ENCODE measurements around the gene PDZD2. TPM values are rescaled to one million over a fixed set of nuclear protein-coding genes. Genes with fewer than 3 reads are reported as not detected.

The PDZD2 gene
- total and polyA plus RNA-seq, 4 experiments from 2014 or later, result 0.07 to 1.1 (median 0.68) TPM

DNA sequence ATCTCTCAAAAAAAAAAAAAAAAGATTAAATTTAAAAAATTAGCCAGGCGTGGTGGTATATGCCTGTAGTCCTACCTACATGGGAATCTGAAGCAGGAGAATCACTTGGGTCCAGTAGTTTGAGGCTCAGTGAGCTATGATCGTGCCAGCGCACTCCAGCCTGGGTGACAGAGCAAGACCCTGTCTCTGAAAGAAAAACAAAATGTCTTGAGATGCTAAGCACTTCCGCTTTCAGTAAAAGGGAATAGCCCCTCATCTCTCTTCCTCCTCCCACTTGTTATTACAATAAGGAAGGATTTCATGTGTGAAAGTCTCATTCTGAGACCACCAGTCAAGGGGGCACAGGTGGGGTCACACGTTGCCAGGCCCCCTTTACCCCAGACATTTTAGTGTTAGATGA, 455.8 kb downstream of the PDZD2 start:
- no peak overlapping the region for H3K4me3 Mint-ChIP-seq
- peaks cover 5% of the 10 kb centered on the region for H3K36me3 ChIP-seq (ENCODE audit: insufficient read depth, low read length)
- H3K27ac ChIP-seq (ENCODE audit: low read depth, low read length), result no peak overlapping the region
- no peaks in the 10 kb centered on the region for H3K4me1 ChIP-seq (ENCODE audit: insufficient read depth, low read length)
- POLR2A ChIA-PET (ENCODE audit: partially characterized antibody), result no interaction called here
- no peak for DNase-seq
- intact Hi-C loops (cut with micrococcal nuclease), result loop anchor here (5.0 kb wide), 1 partner anchor 562 kb away; the partner anchor contains the start of genes C5orf22 and DROSHA
- no peaks in the 10 kb centered on the region for H3K27me3 Mint-ChIP-seq
- H3K9me3 ChIP-seq (ENCODE audit: control insufficient read depth in 1 of 2, low read length in 2 of 2), result no peaks in the 10 kb centered on the region
- peaks cover 3 to 6% (median 5%) of the 10 kb centered on the region in 4 donors for H3K4me1 Mint-ChIP-seq
- CTCF ChIA-PET (ENCODE audit: partially characterized antibody), result interaction anchor here (1.4 to 2.6 kb wide), 2 partner anchors 13 to 21 kb away, joined by 4 to 8 read pairs; no protein-coding TSS in a partner anchor
- H3K27ac Mint-ChIP-seq, result peak overlapping the region in 1 of 7 donors; percentile 47
- H3K9me3 Mint-ChIP-seq, result no peaks in the 10 kb centered on the region
- H3K27me3 ChIP-seq (ENCODE audit: insufficient read depth, low read length), result no peaks in the 10 kb centered on the region
- peaks cover 5 to 7% of the 10 kb centered on the region in 2 donors for H3K36me3 Mint-ChIP-seq
- H3K4me3 ChIP-seq (ENCODE audit: low read length in 2 of 2), result no peak overlapping the region

DNA sequence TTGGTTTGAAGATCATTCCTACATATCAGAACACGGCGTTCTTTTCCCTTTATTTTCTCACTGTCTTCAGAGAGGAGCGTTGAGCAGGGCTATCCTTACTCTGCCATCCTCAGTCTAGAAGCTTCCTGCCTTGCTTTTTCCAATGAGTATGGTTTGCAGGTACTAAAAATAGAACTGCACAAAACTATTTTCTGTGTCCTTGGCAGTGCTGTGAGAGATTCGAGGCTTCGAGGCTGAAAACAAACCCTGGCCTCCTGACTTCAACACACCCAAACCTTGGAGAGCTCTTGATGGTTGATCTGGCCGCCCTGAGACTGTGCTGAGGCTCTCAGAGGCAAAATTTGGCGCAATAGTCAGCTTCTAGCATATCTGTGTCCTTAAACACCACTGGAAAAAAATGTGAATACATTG, 456.3 kb downstream of the PDZD2 start:
- Histone ChIP-seq H3K4me3 (ENCODE audit: low read length in 2 of 2) (no peak overlapping the region), H3K4me1 (ENCODE audit: insufficient read depth, low read length) (no peaks in the 10 kb centered on the region), H3K36me3 (ENCODE audit: insufficient read depth, low read length) (peaks cover 6% of the 10 kb centered on the region), H3K27me3 (ENCODE audit: insufficient read depth, low read length) (no peaks in the 10 kb centered on the region), H3K9me3 (ENCODE audit: control insufficient read depth in 1 of 2, low read length in 2 of 2) (no peaks in the 10 kb centered on the region), H3K27ac (ENCODE audit: low read depth, low read length) (no peak overlapping the region)
- DNase-seq, result no peak
- intact Hi-C loops (cut with micrococcal nuclease), result no loop called here
- peaks cover 3 to 6% (median 5%) of the 10 kb centered on the region in 4 donors for H3K4me1 Mint-ChIP-seq
- peaks cover 9 to 11% of the 10 kb centered on the region in 2 donors for H3K36me3 Mint-ChIP-seq
- H3K9me3 Mint-ChIP-seq, result no peaks in the 10 kb centered on the region
- ChIA-PET CTCF (ENCODE audit: partially characterized antibody) (interaction anchor here (1.4 to 2.6 kb wide), 2 partner anchors 12 to 20 kb away, joined by 4 to 8 read pairs; no protein-coding TSS in a partner anchor), POLR2A (ENCODE audit: partially characterized antibody) (no interaction called here)
- no peak overlapping the region for H3K4me3 Mint-ChIP-seq
- H3K27ac Mint-ChIP-seq, result no peak overlapping the region
- H3K27me3 Mint-ChIP-seq, result no peaks in the 10 kb centered on the region

DNA sequence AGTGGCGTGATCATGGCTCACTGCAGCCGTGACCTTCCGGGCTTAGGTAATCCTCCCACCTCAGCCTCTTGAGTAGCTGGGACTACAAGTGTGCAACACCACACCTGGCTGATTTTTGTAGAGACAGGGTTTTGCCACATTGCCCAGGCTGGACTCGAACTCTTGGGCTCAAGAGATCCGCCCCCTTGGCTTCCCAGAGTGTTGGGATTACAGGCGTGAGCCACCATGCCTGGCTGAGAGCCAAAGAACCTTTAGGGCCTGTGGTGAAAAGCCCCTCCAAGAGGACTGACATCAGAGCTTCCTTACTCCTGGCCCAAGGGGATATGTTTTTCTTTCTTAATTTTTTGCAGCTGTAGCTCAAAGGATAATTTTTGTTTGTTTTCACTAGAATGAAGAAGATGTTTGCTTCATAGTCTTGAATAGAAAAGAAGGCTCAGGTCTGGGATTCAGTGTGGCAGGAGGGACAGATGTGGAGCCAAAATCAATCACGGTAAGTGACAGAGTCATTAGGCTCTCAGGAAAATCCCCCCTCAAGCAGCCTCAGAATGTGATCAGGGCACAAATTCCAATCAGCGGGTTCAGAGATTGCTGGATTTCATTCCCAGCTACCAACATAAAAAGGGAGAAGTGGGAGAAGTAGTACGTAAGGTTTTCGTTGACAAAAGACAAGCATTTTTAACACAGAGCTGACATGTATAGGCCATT, 458.1 kb downstream of the PDZD2 start:
- no peak for DNase-seq
- Histone ChIP-seq H3K4me1 (ENCODE audit: insufficient read depth, low read length) (no peaks in the 10 kb centered on the region), H3K4me3 (ENCODE audit: low read length in 2 of 2) (no peak overlapping the region), H3K9me3 (ENCODE audit: control insufficient read depth in 1 of 2, low read length in 2 of 2) (no peaks in the 10 kb centered on the region), H3K27ac (ENCODE audit: low read depth, low read length) (no peak overlapping the region), H3K36me3 (ENCODE audit: insufficient read depth, low read length) (peaks cover 12% of the 10 kb centered on the region), H3K27me3 (ENCODE audit: insufficient read depth, low read length) (no peaks in the 10 kb centered on the region)
- H3K36me3 Mint-ChIP-seq, result peaks cover 20 to 22% of the 10 kb centered on the region in 2 donors
- ChIA-PET POLR2A (ENCODE audit: partially characterized antibody) (no interaction called here), CTCF (ENCODE audit: partially characterized antibody) (interaction anchor here (0.7 to 2.6 kb wide), 3 partner anchors 8 to 12 kb away, joined by 3 to 8 read pairs (median 3); no protein-coding TSS in a partner anchor)
- H3K4me1 Mint-ChIP-seq, result peaks cover 3 to 6% (median 5%) of the 10 kb centered on the region in 4 donors
- H3K9me3 Mint-ChIP-seq, result no peaks in the 10 kb centered on the region
- no peaks in the 10 kb centered on the region for H3K27me3 Mint-ChIP-seq
- H3K27ac Mint-ChIP-seq, result no peak overlapping the region
- H3K4me3 Mint-ChIP-seq, result no peak overlapping the region
- intact Hi-C loops (cut with micrococcal nuclease), result no loop called here

DNA sequence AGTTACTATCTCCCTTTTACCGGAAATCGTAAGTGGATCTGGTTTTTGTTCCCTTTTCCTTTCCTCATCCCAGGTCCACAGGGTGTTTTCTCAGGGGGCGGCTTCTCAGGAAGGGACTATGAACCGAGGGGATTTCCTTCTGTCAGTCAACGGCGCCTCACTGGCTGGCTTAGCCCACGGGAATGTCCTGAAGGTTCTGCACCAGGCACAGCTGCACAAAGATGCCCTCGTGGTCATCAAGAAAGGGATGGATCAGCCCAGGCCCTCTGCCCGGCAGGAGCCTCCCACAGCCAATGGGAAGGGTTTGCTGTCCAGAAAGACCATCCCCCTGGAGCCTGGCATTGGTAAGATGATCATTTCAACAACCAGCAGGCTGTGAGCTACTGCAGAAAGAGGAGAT, 459.4 kb downstream of the PDZD2 start:
- Mint-ChIP-seq H3K27ac (no peak overlapping the region), H3K4me1 (peaks cover under 1 to 2% (median 1%) of the 10 kb centered on the region in 4 donors), H3K27me3 (no peaks in the 10 kb centered on the region), H3K9me3 (no peaks in the 10 kb centered on the region), H3K4me3 (no peak overlapping the region), H3K36me3 (peaks cover 29 to 32% of the 10 kb centered on the region in 2 donors)
- no peak overlapping the region for H3K4me3 ChIP-seq (ENCODE audit: low read length in 2 of 2)
- ChIA-PET POLR2A (ENCODE audit: partially characterized antibody) (no interaction called here), CTCF (ENCODE audit: partially characterized antibody) (interaction anchor here (1.0 kb wide), 1 partner anchor 21 kb away, joined by 3 read pairs; no protein-coding TSS in a partner anchor)
- H3K27ac ChIP-seq (ENCODE audit: low read depth, low read length), result no peak overlapping the region
- H3K27me3 ChIP-seq (ENCODE audit: insufficient read depth, low read length), result no peaks in the 10 kb centered on the region
- DNase-seq, result no peak
- peaks cover 12% of the 10 kb centered on the region for H3K36me3 ChIP-seq (ENCODE audit: insufficient read depth, low read length)
- no peaks in the 10 kb centered on the region for H3K9me3 ChIP-seq (ENCODE audit: control insufficient read depth in 1 of 2, low read length in 2 of 2)
- intact Hi-C loops (cut with micrococcal nuclease), result no loop called here
- H3K4me1 ChIP-seq (ENCODE audit: insufficient read depth, low read length), result no peaks in the 10 kb centered on the region

DNA sequence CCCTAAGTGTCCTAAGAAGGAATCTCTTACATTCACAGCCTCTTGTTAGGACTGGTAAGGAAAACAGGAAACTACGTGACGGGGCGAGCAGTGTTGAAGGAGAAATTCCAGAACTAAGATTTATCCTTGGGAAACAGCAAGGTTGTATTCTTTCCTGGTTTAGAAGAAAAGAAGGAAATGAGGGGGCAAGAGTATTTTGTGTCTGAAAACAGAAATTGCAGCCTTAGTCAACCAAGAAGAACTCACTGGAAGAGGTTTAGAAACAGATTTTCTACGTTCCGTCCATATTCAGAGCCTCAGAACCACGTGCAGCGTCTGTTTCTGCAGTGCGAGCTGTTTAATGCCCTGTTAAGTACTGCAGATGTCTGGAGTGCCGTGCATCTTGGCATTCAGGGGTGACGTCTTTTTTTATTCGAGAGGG, 460.0 kb downstream of the PDZD2 start:
- no peaks in the 10 kb centered on the region for H3K27me3 ChIP-seq (ENCODE audit: insufficient read depth, low read length)
- no peaks in the 10 kb centered on the region for H3K9me3 Mint-ChIP-seq
- H3K27ac ChIP-seq (ENCODE audit: low read depth, low read length), result no peak overlapping the region
- no peaks in the 10 kb centered on the region for H3K4me1 ChIP-seq (ENCODE audit: insufficient read depth, low read length)
- intact Hi-C loops (cut with micrococcal nuclease), result no loop called here
- no peak for DNase-seq
- no peak overlapping the region for H3K27ac Mint-ChIP-seq
- peaks cover 0 to 1% (median 0%) of the 10 kb centered on the region in 4 donors for H3K4me1 Mint-ChIP-seq
- H3K4me3 Mint-ChIP-seq, result no peak overlapping the region
- H3K4me3 ChIP-seq (ENCODE audit: low read length in 2 of 2), result no peak overlapping the region
- no peaks in the 10 kb centered on the region for H3K9me3 ChIP-seq (ENCODE audit: control insufficient read depth in 1 of 2, low read length in 2 of 2)
- H3K36me3 ChIP-seq (ENCODE audit: insufficient read depth, low read length), result peaks cover 12% of the 10 kb centered on the region
- ChIA-PET CTCF (ENCODE audit: partially characterized antibody) (interaction anchor here (1.0 kb wide), 1 partner anchor 22 kb away, joined by 3 read pairs; no protein-coding TSS in a partner anchor), POLR2A (ENCODE audit: partially characterized antibody) (no interaction called here)
- peaks cover 34 to 38% of the 10 kb centered on the region in 2 donors for H3K36me3 Mint-ChIP-seq
- no peaks in the 10 kb centered on the region for H3K27me3 Mint-ChIP-seq

DNA sequence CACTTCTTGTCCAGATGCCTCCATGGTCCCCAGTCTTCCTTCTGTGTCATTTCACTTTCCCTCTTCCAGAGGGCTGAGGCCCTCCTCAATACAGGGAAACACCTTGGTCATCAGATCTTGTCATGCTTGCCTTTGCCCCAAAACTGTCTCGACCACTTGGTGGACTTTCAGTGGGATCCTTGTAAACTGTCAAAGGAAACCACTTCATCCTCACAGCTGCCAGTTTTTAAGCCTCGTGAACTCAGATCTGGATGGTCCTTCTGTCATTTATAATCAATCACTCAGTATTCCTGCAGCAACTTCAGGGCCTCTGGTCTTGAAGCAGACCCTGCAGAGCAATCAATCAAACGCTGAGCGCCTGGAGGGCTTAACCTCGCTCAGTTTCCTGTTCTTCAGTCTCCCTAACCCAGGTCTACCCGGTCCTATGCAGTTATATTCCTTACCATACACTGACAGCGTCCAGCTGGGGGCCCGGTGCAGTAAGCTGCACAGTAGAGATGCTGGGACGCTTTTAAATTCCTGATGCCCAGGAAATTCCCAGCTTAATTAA, 460.6 kb downstream of the PDZD2 start:
- no peaks in the 10 kb centered on the region for H3K9me3 ChIP-seq (ENCODE audit: control insufficient read depth in 1 of 2, low read length in 2 of 2)
- H3K4me3 ChIP-seq (ENCODE audit: low read length in 2 of 2), result no peak overlapping the region
- no peak overlapping the region for H3K4me3 Mint-ChIP-seq
- H3K36me3 Mint-ChIP-seq, result peaks cover 35 to 40% of the 10 kb centered on the region in 2 donors
- H3K36me3 ChIP-seq (ENCODE audit: insufficient read depth, low read length), result peaks cover 12% of the 10 kb centered on the region
- ChIA-PET CTCF (ENCODE audit: partially characterized antibody) (interaction anchor here (1.1 kb wide), 1 partner anchor 132 kb away, joined by 3 read pairs; no protein-coding TSS in a partner anchor), POLR2A (ENCODE audit: partially characterized antibody) (no interaction called here)
- H3K27me3 ChIP-seq (ENCODE audit: insufficient read depth, low read length), result no peaks in the 10 kb centered on the region
- H3K27me3 Mint-ChIP-seq, result no peaks in the 10 kb centered on the region
- H3K27ac Mint-ChIP-seq, result no peak overlapping the region
- H3K4me1 Mint-ChIP-seq, result peaks cover 0 to 1% (median 0%) of the 10 kb centered on the region in 4 donors
- intact Hi-C loops (cut with micrococcal nuclease), result no loop called here
- no peaks in the 10 kb centered on the region for H3K4me1 ChIP-seq (ENCODE audit: insufficient read depth, low read length)
- no peaks in the 10 kb centered on the region for H3K9me3 Mint-ChIP-seq
- no peak for DNase-seq
- H3K27ac ChIP-seq (ENCODE audit: low read depth, low read length), result no peak overlapping the region

DNA sequence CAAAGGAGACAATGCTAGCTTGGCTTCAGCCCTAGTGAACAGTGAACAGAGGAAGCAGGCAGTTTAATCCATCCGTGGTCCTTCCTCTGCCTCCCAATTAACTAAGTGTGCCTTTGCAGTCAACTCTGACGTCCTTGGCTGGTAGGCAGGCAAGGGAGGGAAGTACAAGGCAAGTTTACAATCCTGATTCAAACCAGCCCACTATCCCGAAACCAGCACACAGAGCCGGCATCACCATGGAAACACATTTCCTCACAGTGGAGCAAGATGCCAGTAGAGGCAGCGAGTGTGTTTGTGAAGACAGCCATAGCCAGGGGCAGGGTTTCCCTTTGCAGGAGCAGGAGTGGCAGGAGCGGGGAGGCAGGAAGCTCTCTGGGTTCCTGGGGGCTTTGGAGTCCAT, 461.3 kb downstream of the PDZD2 start:
- Histone ChIP-seq H3K27ac (ENCODE audit: low read depth, low read length) (no peak overlapping the region), H3K9me3 (ENCODE audit: control insufficient read depth in 1 of 2, low read length in 2 of 2) (no peaks in the 10 kb centered on the region), H3K4me3 (ENCODE audit: low read length in 2 of 2) (no peak overlapping the region), H3K36me3 (ENCODE audit: insufficient read depth, low read length) (peaks cover 12% of the 10 kb centered on the region), H3K27me3 (ENCODE audit: insufficient read depth, low read length) (no peaks in the 10 kb centered on the region), H3K4me1 (ENCODE audit: insufficient read depth, low read length) (no peaks in the 10 kb centered on the region)
- POLR2A ChIA-PET (ENCODE audit: partially characterized antibody), result no interaction called here
- Mint-ChIP-seq H3K9me3 (no peaks in the 10 kb centered on the region), H3K27me3 (no peaks in the 10 kb centered on the region), H3K4me1 (peaks cover 0 to 1% (median 0%) of the 10 kb centered on the region in 4 donors), H3K4me3 (no peak overlapping the region), H3K36me3 (peaks cover 39 to 44% of the 10 kb centered on the region in 2 donors), H3K27ac (peak overlapping the region in 1 of 7 donors; percentile 61)
- DNase-seq, result no peak
- intact Hi-C loops (cut with micrococcal nuclease), result no loop called here
- CTCF ChIA-PET (ENCODE audit: partially characterized antibody), result interaction anchor here (1.1 kb wide), 1 partner anchor 131 kb away, joined by 3 read pairs; no protein-coding TSS in a partner anchor
